GM21367 (cell line): ENCODE data around the gene LDLRAD4.

ENCODE experiments used
- ATAC-seq: cut with Tn5 transposase; IDR thresholded peaks from one replicate; pipeline ENCODE4 v1.9.1; 2021; ENCODE audit not compliant: unreplicated experiment

Gene LDLRAD4

GRCh38 chr18:13201292-13201691 is 17.3 kb upstream of the LDLRAD4 start:
- ATAC-seq, result no peak

DNA sequence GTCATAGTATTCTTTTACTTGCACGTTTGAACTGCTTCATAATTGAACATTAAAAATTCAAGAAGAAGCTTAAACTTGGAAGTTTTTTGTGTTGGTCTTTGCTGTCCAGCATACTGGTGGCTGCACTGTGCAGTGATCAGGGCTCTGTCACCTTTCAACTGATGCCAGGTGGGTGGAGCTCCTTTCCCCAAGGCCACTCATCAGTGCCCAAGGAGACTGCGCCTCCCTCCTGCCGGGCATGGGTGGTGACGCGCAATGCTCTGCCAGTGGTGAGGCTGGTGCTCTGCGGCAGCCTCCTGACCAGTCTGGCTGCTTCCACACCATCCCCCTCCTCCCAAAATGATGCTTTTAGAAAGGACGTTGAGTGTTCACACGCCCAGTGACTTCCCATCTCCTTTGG is 16.0 kb upstream of the LDLRAD4 start:
- ATAC-seq, result no peak

DNA sequence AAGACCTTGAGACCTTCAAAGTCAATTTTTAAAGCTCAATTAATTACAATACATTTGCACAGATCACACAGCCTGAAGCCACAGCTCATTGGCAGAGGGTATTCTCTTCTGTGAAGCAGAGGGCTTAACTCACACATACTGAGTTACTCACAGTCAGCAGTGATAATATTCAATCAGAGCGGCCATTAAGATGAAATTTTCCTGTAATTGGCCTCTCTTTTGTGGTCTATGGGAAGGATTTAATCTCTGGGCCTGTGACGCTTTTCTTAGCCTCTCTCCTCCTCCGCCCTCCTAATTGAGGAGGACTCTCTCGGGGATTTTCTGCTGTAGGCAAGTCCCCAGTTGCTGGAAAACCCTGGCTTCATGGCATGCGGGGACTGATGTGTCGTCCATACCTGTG is 12.3 kb upstream of the LDLRAD4 start:
- ATAC-seq, result no peak

DNA sequence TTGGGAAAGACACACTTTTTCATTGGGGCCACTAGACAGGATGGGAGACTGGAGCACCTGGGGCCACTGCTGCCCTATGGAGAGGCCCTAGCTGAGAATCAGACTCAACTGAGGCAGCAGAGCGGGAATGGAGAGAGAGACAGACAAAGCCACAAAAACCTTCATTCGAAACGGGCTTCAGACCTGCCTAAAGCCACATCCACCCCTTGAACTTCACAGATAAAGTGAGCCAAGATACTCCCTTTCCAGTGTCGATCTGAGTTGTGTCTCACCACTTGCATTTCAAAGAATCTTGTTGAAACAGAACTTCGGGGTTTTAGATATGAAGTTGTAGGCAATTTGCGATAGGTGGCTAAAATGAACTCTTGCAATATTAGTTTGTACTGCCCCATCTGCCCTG is 11.3 kb upstream of the LDLRAD4 start:
- ATAC-seq, result no peak

GRCh38 chr18:13211534-13211933 is 7.0 kb upstream of the LDLRAD4 start:
- ATAC-seq, result no peak

DNA sequence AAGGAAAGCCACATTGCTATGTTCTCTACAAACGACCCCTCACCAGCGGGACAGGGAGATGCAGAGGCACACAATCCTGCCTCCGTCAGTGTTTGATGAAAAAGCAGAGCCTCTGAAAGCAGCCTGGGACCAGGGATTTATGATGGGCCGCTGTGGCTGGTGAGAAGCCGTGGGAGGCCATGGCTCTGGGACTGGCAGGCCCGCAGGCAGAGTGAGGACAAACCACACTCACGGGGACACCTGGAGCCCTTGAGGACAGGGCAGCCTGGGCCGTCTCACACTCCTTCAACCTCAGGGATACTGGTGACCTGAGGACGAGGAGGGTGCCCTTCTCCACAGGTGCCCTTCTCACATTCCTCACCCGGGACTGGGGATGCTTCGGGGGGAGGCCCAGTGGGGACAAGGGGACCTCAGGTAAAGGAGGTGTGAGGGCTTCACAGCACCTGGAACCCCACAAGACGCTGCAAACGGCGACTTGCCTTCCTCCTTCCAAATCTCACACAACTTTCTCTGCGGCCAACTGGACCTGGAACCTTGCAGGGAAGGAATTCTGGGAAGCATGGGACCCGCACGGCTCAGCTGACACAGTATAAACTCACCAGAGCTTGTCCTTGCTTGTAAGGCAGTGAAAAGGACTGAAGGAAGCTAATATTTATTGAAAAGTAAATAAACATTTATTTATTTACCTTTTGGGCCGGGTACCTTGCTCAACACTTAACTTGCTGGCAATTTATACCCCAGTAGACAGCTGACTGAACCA is 5.3 kb upstream of the LDLRAD4 start:
- ATAC-seq, result no peak

DNA sequence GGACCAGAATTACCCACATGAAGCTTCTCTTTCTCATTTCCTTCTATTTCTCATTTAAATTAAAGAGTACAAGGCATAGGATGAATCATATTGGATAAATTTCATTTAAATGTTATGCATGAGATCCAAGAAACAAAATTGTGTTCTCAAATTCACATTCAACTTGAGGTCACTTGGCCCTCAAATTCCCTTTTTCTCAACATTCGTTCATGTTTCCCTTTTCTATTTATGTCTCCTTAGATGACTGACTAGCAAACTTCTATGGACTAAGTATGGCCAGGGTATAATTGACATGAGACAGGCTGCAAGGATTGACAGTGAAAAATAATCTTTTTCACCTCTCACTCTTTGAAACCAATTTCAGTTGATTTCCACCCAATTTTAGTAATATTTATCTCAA is 4.0 kb upstream of the LDLRAD4 start:
- no peak for ATAC-seq

DNA sequence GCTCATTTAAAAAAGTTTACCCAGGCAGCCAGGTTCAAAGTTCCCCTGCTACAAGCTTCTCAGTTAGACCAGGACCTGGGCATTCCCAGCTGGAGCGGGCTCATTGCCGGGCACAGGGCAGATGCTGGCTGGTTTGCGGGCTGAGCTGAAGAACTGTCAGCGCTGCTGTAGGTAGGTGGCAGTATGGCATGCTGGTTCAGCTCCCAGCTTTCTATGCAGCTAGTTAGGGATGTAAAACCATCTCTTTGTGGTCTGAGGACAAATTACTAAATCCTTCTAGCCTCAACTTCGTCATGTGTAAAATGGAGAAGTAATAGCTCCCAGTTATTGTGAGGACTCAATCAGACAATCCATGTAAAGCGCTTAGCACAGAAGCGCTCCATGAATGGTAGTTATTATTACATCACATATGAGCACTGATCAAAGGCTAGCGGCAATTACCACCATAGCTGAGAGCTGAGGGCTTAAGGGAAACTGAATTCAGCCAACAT is 2.4 kb upstream of the LDLRAD4 start:
- peak; percentile 44 for ATAC-seq

- ATAC-seq, result no peak
Measured at GRCh38 chr18:13216711-13217465, 1.7 kb upstream of the LDLRAD4 start.

- no peak for ATAC-seq
Measured at GRCh38 chr18:13217466-13217961, 1.0 kb upstream of the LDLRAD4 start.

- ATAC-seq, result no peak
Measured at GRCh38 chr18:13217971-13218367, 591 bp upstream of the LDLRAD4 start.

DNA sequence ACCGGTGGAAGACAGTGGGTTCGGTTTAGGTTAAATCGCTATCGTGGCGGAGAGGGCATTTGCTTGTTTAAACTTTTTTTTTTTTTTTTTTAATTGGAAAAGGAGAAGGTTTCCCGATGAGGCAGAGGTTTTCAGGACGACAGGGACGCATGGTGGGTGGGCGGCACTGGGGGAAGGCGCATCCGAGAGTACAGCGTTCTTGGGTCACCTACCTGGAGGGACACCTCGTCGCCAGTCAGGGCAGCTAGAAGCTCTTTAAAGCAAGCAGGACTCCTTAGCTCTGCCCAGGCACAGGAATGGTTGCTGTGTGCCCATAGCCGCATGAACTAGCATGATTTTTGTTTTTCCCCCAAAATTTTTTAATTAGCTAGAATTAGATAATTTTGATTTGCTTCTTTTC is 437 bp downstream of the LDLRAD4 start:
- no peak for ATAC-seq

DNA sequence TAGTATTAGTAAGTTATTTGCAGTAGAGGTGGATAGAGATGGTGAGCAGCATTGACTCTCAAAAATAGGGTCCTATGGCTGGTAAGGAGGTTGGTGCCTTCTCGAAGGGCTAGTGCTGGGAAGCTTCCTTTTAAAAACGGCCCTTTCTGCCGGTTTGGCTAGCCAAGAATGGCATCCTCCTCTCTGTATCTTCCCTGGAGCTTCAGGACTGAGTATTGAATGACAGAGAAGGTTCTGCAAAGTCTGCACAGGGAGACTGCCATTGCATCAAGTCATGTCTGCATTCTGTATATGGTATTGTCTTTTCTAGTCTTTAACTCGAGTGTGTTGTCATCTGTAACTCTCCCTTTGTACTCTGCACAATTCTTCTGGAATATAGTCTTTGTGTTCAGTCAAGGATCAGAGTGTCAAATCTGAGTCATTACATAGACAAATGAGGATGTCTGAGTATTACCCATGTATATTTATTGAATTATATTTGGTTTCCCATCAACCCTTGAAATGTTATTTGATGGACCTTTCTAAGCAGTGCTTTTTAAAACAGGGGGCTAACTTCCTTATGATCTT is 1.1 kb downstream of the LDLRAD4 start:
- no peak for ATAC-seq

GRCh38 chr18:13220361-13220991 is 1.9 kb downstream of the LDLRAD4 start:
- no peak for ATAC-seq

DNA sequence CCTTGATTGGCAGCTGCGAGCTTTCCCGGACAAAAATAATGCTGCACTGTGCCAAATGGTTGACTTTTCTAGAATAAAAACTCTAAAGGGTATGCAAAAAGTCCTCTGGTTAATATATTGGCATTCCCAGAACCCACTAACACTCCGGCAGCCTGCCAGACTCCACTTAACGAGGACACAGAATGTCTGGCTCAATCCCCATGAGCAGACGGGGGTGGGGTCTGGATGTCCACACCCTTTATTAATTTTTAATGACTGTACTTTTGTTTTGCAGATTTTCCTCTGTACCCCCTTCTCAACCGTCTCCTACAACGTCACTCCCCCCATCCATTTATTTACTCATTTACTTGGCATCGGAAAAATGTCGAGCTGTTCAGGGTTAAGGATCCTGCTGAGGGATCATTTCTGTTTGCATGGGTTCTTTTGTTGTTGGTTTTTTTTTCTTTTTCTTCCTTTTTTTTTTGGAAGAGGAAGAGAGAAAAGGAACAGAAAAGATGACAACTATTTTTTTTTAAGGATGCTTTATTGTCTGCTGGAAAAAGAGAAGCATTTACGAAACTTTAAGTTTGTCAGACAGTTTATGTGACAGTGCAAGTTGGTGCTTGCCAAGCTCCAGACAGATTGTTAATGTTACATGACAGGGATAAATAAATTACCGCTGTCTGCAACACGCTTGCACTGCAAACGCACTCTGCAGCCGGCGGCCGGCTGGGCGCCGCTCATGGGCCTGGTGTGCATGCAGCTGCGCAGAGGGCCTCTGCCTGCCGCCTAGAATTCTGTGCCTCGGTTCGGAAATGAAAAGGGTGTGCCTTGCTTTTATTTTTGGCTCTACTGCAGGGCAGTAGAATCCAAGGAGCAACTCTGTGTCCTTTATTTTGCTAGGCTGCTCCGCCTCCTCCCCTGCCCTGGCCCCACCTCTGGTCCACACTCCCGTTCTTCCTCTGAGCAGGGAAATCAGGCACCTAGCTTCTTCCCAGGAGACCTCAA is 3.6 kb downstream of the LDLRAD4 start:
- no peak for ATAC-seq

- no peak for ATAC-seq
Measured at GRCh38 chr18:13222856-13223281, 4.3 kb downstream of the LDLRAD4 start.

- ATAC-seq, result no peak
Measured at GRCh38 chr18:13223311-13224143, 5.0 kb downstream of the LDLRAD4 start.

GRCh38 chr18:13225261-13225660 is 6.7 kb downstream of the LDLRAD4 start:
- no peak for ATAC-seq

DNA sequence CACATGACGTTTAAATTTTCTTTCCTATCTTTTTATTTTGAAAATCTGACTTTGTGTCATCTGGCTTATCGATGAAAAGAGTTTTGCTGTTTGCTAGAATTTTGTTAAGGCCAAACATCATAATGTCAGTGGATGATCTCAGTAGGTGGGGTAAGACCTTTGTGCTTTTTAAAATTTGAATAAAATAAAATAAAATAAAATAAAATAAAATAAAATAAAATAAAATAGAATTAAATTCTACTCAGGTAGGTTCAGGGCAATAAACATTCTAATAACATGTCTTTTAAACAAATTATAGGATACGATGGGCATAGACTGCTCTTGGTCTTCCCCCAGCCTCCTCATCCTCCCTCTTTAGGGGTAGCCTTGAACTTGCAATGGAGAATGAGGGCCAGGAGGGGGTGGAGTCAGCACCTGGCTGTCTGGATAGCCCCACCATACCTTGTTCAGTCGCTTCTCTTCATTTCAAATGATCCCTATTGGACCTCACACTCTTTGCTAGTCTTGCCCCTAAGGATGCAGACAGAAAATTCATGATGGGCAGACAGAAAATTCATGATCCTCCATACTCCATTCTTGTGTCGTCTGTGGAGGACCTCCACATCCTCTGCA is 8.1 kb downstream of the LDLRAD4 start:
- ATAC-seq, result no peak
